HUDEP-2 (cell line): Measurements from ENCODE around the gene AFF2.

Experiments
- DNase-seq, 76 experiments: peaks; one replicate each; lab custom pipeline; 2025; ENCODE audit not compliant: unreplicated experiment in 76 of 76; lab: John Stamatoyannopoulos, UW

AFF2 gene

GRCh38 chrX:148979786-148980185, 479.4 kb downstream of the AFF2 start:
- no peak for DNase-seq

GRCh38 chrX:148984238-148984637, 483.8 kb downstream of the AFF2 start:
- no peak for DNase-seq

DNA sequence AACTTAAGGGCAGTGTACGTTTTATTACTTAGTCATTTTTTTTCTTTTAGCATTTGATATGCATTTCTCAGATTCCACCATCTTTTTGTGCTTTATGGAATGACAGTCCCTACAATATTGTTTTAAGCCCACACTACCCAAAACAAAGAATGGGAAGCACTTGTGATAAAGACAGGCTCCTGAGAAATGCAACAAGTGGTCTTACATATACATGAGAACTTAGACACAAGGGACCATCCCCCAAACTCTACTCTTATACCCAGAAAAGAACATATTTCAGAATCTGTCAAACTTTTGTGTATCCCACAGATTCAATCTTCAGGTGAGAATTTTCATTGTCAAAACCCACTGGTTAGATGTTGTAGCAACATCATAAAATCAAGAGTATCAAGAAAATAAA, 491.1 kb downstream of the AFF2 start:
- DNase-seq, result no peak

- DNase-seq, result no peak
Measured at GRCh38 chrX:148995661-148996060, 495.2 kb downstream of the AFF2 start.

GRCh38 chrX:149002320-149002719, 501.9 kb downstream of the AFF2 start:
- DNase-seq, result no peak

DNA sequence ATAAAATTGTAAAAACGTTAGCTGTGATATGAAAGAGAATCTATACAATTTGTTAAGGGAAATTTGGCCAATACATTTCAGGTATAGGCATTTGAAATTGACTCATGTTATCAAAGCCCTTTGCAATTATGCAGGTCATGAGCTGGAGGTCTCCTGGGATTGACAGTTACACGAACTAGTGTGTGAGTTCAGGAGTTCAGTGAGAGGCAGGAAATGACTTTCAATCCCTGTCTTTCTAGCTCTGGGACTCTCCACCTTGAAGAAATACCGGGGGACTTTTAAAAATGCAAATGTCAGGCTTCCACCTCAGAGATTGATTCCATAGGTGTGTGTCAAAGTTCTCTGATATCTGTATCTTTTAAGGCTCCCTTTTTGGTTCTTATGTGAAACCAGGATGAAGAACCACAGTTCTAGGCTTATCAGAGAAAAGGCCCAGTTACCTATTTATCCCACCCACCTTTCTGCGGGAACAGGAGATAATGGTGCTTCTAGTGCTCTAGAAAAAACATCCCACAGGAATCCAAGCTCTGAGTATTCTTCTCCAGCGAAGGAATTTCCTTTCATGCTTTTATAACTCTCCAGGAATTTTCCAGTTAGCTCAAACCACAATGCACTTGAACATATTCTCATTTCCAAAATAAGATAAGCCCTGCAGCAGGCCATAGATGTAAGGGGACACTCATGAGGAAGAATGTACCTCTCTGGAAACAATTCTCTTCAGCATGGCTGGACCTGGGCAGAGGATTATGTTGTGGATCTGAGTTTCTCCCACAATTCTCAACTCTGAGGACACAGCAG, 503.6 kb downstream of the AFF2 start:
- no peak for DNase-seq

DNA sequence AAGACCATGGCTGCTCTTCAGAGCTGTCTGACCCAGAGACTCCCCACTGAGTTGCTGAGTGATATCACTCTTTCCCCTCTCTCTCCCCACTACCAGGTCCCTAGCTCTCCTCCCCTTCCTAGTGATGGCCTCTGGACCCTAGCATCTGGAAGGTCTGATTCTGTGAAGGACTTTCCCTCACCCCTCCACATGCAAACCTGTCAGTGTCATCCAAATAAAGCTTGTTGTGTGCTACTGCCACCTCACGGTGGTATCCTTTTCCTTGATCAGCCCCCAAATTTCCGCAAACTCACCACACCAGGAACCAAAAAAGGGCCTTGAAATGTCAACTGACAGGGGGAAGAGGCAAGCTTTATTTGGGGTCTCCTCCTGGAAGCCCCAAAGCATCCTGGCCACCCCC, 504.5 kb downstream of the AFF2 start:
- no peak for DNase-seq

- DNase-seq, result no peak
Measured at GRCh38 chrX:149006235-149006634, 505.8 kb downstream of the AFF2 start.

DNA sequence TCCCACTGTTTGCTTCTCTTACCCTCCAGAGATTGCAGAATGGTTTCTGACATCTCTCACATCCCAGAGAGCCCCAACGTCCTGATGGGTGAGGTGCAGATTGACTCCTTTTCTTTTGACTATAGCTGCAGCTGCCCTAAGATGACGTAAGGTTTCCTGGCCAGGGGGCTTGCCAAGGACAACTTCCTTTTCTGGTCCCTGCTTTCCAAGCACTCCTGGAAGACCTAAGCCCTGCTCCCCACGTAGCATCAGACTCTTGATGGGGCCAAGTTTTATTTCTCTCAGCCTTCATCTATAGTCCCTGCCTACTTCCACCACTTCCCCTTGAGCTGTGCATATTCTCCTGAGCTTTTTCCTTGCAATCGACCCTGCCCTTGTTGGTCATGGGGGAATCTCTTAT, 507.0 kb downstream of the AFF2 start:
- no peak for DNase-seq

DNA sequence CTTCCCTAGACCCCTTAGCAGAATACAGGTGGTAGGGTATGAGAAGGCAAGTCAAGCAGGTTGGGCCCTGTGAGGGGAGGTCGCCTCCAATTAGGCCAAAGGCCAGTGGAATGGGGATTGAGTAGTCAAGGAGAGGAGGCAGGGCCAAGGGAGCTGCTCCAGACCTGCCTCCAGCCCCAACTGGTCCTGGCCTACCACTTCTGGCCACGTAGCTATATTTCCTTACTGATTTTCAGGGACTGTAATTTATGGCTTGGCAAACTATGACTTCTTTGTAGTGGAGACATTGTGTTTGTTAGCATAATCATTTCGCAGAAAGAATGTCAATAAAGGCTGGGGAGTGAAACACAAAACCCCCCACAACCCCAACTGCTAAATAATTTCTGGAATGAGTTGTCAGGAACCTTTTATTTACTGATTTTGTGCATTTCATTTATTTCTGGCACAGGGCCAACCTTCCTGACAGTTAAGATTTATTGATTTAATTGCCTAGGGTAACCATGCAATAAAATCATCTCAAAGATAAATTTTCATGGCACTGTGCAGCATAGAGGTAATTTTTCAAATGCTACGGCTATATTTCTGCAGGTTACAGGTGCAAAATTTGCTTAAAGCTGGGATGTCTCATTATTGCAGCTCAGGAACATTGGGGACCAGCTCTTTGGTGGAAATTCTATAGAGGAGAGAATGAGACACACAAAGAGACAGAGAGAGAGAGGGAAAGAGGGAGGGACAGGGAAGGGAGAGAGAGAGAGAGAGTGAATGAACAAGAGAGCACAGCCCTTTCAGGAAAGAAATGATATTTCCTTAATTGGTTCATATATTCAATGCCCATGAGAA, 509.8 kb downstream of the AFF2 start:
- no peak for DNase-seq

GRCh38 chrX:149010853-149011224, 510.4 kb downstream of the AFF2 start:
- DNase-seq, result no peak

GRCh38 chrX:149013081-149013480, 512.7 kb downstream of the AFF2 start:
- DNase-seq, result no peak

GRCh38 chrX:149021159-149021558, 520.7 kb downstream of the AFF2 start:
- DNase-seq, result no peak

GRCh38 chrX:149022485-149022884, 522.1 kb downstream of the AFF2 start:
- no peak for DNase-seq

DNA sequence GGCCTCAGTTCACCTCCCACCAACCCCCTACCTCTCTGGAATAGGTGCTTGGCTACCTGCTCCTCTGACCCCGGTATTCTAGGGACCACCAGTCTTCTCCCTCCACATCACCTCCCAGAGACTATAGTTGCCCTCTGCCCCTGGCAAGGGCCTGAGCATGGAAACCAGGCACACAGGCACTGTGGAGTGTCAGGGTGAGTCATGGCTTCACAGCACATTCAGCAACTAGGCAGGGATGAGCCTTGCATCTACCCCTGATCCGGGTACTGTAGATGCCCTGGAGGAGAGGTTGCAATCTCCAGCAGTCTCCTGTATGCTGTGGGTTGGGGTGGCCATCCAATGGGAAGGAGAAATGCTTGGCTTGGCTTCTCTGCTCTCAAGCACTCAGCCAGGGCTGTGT, 532.0 kb downstream of the AFF2 start:
- DNase-seq, result no peak

DNA sequence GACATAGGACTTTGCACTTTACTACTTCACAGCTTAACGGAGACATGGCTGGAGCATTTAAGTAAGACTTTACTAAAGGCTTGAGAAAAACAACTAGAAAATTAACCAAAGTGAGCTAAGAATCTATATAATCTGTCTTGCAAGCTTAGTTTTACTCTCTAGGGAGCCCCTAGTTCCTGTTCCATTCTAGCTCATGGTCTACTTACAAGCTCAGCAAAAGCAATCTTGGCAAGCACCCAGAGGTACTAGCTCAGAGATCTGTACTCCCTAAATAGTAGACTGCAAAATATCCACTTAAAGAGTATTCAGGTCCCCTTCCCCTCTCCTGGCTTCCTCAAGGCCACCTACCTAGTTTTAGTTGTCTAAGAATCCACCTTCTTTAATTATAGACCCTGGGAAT, 535.7 kb downstream of the AFF2 start:
- no peak for DNase-seq

DNA sequence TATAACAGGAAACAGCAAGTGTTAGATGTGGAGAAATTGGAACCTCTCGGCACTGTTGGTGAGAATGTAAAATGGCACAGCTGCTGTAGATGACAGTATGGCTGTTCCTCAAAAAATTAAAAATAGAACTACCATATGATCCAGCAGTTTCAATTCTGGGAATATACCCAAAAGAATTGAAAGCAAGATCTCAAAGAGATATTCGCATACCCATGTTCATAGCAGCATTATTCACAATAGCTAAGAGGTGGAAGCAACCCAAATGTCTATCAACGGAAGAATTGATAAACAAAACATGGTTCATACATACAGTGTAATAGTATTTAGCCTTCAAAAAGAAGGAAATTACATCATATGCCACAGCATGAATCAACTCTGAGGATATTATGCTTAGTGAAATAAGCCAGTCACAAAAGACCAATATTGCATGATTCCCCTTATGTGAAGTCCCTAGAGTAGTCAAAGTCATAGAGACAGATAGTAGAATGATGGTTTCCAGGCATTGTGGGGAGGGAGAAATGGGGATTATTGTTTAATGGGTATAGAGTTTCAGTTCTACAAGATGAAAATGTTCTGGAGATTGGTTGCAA, 537.0 kb downstream of the AFF2 start:
- DNase-seq, result no peak

GRCh38 chrX:149039057-149039456, 538.6 kb downstream of the AFF2 start:
- no peak for DNase-seq

GRCh38 chrX:149040873-149041535, 540.6 kb downstream of the AFF2 start:
- no peak for DNase-seq

GRCh38 chrX:149043401-149043800, 543.0 kb downstream of the AFF2 start:
- no peak for DNase-seq

DNA sequence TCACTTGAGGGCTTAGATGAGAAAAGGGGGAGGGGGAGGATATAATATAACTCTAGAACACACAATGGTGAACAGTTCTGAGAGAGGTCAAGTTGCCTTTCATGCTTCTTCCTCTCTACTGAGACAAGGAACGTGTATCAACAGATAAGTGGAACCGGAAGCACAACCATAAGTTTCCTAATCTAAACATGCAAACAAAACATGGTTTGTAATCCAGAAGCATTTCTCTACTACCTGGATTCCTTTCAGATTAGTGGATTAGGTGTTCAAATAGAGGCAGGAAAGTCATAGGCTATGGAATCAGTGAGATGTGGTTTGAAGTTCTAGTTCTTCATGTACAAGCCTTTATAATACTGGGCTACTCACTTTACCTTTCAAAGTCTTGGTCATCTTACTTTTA, 544.1 kb downstream of the AFF2 start:
- no peak for DNase-seq
